HepG2 (cell line): ENCODE data around the gene FAM120B. TPM values are rescaled to one million over a fixed set of nuclear protein-coding genes. Genes with fewer than 3 reads are reported as not detected.

Source experiments
- ATAC-seq: fragments of 200-7000 bp; cut with Tn5 transposase; 3 replicates; pipeline ENCODE4 v1.9.1; 2020; ENCODE audit warnings: mild to moderate bottlenecking, moderate library complexity
- BruUV-seq: library from RNA; stranded (reverse); fragments of 400-500 nt; replicated peaks from 2 replicates; lab custom pipeline; 2021; lab: Mats Ljungman, UMichigan
- CTCF ChIA-PET: fragments of 300-600 bp; formaldehyde crosslinking; extraction: SDS; loops from one replicate; lab custom pipeline; 2021; ENCODE audit warnings: low total read pairs, inconsistent platforms, low intra/inter-chr PET ratio; lab: Yijun Ruan, JAX
- POLR2A ChIA-PET: fragments of 350-600 bp; sonication (Branson Sonifier 250); formaldehyde crosslinking; loops from one replicate; lab custom pipeline; 2020; ENCODE audit warnings: antibody characterized with exemption, inconsistent platforms; lab: Yijun Ruan, JAX
- DNase-seq: peaks from one replicate; pipeline ENCODE4 v3.0.0-alpha.2; 2015; ENCODE audit warnings: low spot score
- FAIRE-seq: peaks from 3 replicates; lab custom pipeline; 2011; peaks lifted over from hg19 to GRCh38; lab: Jason Lieb, UNC
- H2AFZ ChIP-seq: one replicate; pipeline ENCODE4 v1.6.1; 2011; ENCODE audit warnings: low read length, inconsistent platforms
- H3K27ac ChIP-seq: fragments of 300-600 bp; 3 replicates; pipeline ENCODE4 v1.8.0; 2011; ENCODE audit warnings: mixed run types, mild to moderate bottlenecking, mixed read lengths, low read length, inconsistent platforms; ENCODE audit not compliant: insufficient read depth; ENCODE audit errors: extremely low read length
- H3K27me3 ChIP-seq, 2 experiments: fragments of 200-600 bp in 1 of 2; 2 replicates in 1 of 2; 3 replicates in 1 of 2; pipeline versions ENCODE4 v1.6.0 to v1.8.0; 2011; ENCODE audit warnings: low read length in 2 of 2, mild to moderate bottlenecking in 2 of 2, moderate library complexity in 2 of 2, inconsistent platforms in 1 of 2; ENCODE audit not compliant: insufficient read depth in 2 of 2, control insufficient read depth in 1 of 2
- H3K36me3 ChIP-seq, 2 experiments: fragments of 200-600 bp in 1 of 2; replicated peaks in 1 of 2; 2 replicates in 1 of 2; 3 replicates in 1 of 2; pipeline versions ENCODE4 v1.5.1 to v1.8.0; 2011; ENCODE audit warnings: low read length in 2 of 2, inconsistent platforms in 1 of 2; ENCODE audit not compliant: insufficient read depth in 2 of 2, control insufficient read depth in 1 of 2
- H3K4me1 ChIP-seq: 2 replicates; pipeline ENCODE4 v1.5.1; 2012; ENCODE audit warnings: low read length, inconsistent platforms; ENCODE audit not compliant: insufficient read depth
- H3K4me2 ChIP-seq: 2 replicates; pipeline ENCODE4 v1.6.0; 2011; ENCODE audit warnings: low read depth, low read length, inconsistent platforms
- H3K4me3 ChIP-seq, 3 experiments: fragments of 200-600 bp in 1 of 3; sonication (generic), shearing (Covaris generic) in 1 of 3; replicated peaks in 1 of 3; 2 replicates each; pipeline ENCODE4 v1.5.1; 2011 to 2016; ENCODE audit warnings: low read length in 3 of 3, inconsistent platforms in 2 of 3, low read depth in 2 of 3, mild to moderate bottlenecking in 2 of 3, control low read depth in 1 of 3, mixed read lengths in 1 of 3; ENCODE audit not compliant: insufficient read depth in 1 of 3
- H3K79me2 ChIP-seq: one replicate; pipeline ENCODE4 v1.6.1; 2011; ENCODE audit warnings: low read length, inconsistent platforms; ENCODE audit not compliant: insufficient read depth
- H3K9ac ChIP-seq: 2 replicates; pipeline ENCODE4 v1.6.0; 2011; ENCODE audit warnings: mild to moderate bottlenecking, low read depth, low read length, inconsistent platforms; ENCODE audit not compliant: insufficient read depth
- H3K9me3 ChIP-seq: 2 replicates; pipeline ENCODE4 v1.5.1; 2012; ENCODE audit warnings: mild to moderate bottlenecking, low read length
- H4K20me1 ChIP-seq: 2 replicates; pipeline ENCODE4 v1.6.0; 2011; ENCODE audit warnings: inconsistent platforms, mild to moderate bottlenecking, low read length, moderate library complexity; ENCODE audit not compliant: insufficient read depth
- FOXP1 ChIP-seq, 2 experiments: fragments of 450-650 bp in 1 of 2; IDR thresholded peaks; 2 replicates each; pipeline ENCODE4 v1.6.1; 2017 to 2018; ENCODE audit warnings: antibody characterized with exemption in 1 of 2
- REPIN1 ChIP-seq: sonication (generic); formaldehyde crosslinking; IDR thresholded peaks from 2 replicates; pipeline ENCODE4 v1.8.0; 2022; ENCODE audit warnings: missing genetic modification reagents, low read depth, mild to moderate bottlenecking, borderline replicate concordance
- RFX1 ChIP-seq: fragments of 450-650 bp; IDR thresholded peaks from 2 replicates; pipeline ENCODE4 v1.6.1; 2017
- ZNF598 ChIP-seq: sonication (generic); formaldehyde crosslinking; IDR thresholded peaks from 2 replicates; pipeline ENCODE4 v1.5.1; 2020; ENCODE audit warnings: mild to moderate bottlenecking, missing genetic modification reagents, borderline replicate concordance
- ZNF7 ChIP-seq: IDR thresholded peaks from 2 replicates; pipeline ENCODE4 v1.6.1; 2016; ENCODE audit warnings: missing biosample characterization, missing genetic modification reagents
- ZNF879 ChIP-seq: sonication (generic); formaldehyde crosslinking; IDR thresholded peaks from 2 replicates; pipeline ENCODE4 v1.8.1; 2023; ENCODE audit warnings: missing genetic modification reagents
- WGBS: methylation state at CpG from one replicate; pipeline ENCODE4 v1.1.6; 2017; ENCODE audit warnings: low lambda C conversion rate; 5-methylcytosine and 5-hydroxymethylcytosine counted together
- in situ Hi-C: cut with HindIII; loops from 2 replicates; pipeline ENCODE4 v1.10.0; 2017; ENCODE audit warnings: low pct_unique_long_range_greater_than_20kb; ENCODE audit not compliant: extremely low pct_ligation_motif_present
- intact Hi-C: fragments of 100-400 bp; cut with micrococcal nuclease; formaldehyde crosslinking; loops from one replicate; pipeline ENCODE4 v1.10.0; 2022; ENCODE audit not compliant: unreplicated experiment
- polyA plus RNA-seq, 8 experiments: library from polyadenylated mRNA; depleted of rRNA in 3 of 8; stranded (reverse) in 7 of 8; unstranded in 1 of 8; fragments of >200 nt; fragmentation: Illumina TruSeq in 4 of 8; extraction: Trizol in 4 of 8; gene quantifications; 2 replicates each; pipeline versions ENCODE4 v1.2.1 to v1.2.3, GENCODE V29; 2011 to 2016; ENCODE audit warnings: low read depth in 4 of 8, missing spikeins in 1 of 8, mixed read lengths in 1 of 8; ENCODE audit not compliant: insufficient read depth in 1 of 8
- total RNA-seq, 5 experiments: library from RNA; depleted of rRNA; stranded (reverse); fragments of >200 nt; fragmentation: Illumina TruSeq; extraction: Trizol; gene quantifications; 2 replicates each; pipeline ENCODE4 v1.2.3, GENCODE V29; 2016; ENCODE audit warnings: low read depth in 1 of 5
- TF ChIP-seq, protein P1 (sequence below): sonication (generic); formaldehyde crosslinking; conservative IDR thresholded peaks from 2 replicates; pipeline ENCODE4 v1.4.0; 2020; ENCODE audit warnings: missing genetic modification reagents
- TF ChIP-seq, protein P2 (sequence below): IDR thresholded peaks from 2 replicates; pipeline ENCODE4 v1.6.1; 2012; ENCODE audit warnings: low read length, improper control_type of control experiment
- TF ChIP-seq, protein P3 (sequence below): sonication (generic); formaldehyde crosslinking; IDR thresholded peaks from 2 replicates; pipeline ENCODE4 v1.4.0; 2020; ENCODE audit warnings: missing genetic modification reagents

Gene FAM120B
- total and polyA plus RNA-seq, 2 of the 13 experiments (the other 11 are each of a cell fraction or from before 2014, with no cell fraction given), result 9.2 to 10.7 TPM

DNA sequence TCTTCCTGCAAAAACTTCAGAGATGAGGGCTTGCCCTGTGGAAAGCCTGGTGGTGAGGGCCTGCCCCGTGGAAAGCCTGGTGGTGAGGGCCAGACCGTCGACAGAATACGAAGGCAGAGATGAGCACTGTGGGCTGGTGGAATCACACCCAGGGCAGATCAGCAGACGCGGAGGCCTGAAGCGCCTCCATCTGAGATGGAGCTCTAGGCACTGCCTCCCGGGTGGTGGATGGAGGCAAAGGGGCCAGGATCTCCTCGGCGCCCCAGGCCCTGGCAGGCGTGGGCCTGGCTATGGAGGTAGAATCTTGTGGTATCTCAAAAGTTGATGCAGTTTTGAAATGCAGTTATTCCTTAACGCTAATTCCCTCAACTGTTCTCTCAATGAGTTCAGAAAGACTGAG is 141.8 kb downstream of the FAM120B start:
- FAIRE-seq (no peak), DNase-seq (no peak)
- H3K27me3 ChIP-seq, result peaks cover 13 to 80% of the 10 kb centered on the region in 2 experiments
- in situ Hi-C loops, result no loop called here
- H3K27ac ChIP-seq, result no peak overlapping the region
- no peaks in the 10 kb centered on the region for H3K9me3 ChIP-seq
- H2AFZ ChIP-seq, result no peak overlapping the region
- no peaks in the 10 kb centered on the region for H3K4me1 ChIP-seq
- ChIA-PET CTCF (no interaction called here), POLR2A (no interaction called here)
- no peaks in the 10 kb centered on the region; the same call in 1 of the 2 replicates for H4K20me1 ChIP-seq
- H3K4me2 ChIP-seq, result no peak overlapping the region
- TF ChIP-seq, protein P1, sequence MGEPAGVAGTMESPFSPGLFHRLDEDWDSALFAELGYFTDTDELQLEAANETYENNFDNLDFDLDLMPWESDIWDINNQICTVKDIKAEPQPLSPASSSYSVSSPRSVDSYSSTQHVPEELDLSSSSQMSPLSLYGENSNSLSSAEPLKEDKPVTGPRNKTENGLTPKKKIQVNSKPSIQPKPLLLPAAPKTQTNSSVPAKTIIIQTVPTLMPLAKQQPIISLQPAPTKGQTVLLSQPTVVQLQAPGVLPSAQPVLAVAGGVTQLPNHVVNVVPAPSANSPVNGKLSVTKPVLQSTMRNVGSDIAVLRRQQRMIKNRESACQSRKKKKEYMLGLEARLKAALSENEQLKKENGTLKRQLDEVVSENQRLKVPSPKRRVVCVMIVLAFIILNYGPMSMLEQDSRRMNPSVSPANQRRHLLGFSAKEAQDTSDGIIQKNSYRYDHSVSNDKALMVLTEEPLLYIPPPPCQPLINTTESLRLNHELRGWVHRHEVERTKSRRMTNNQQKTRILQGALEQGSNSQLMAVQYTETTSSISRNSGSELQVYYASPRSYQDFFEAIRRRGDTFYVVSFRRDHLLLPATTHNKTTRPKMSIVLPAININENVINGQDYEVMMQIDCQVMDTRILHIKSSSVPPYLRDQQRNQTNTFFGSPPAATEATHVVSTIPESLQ, result no peak
- TF ChIP-seq FOXP1 (IDR thresholded peaks at IDR 0.05) (no peak), FOXP1 (CRISPR knock-in tag; IDR thresholded peaks at IDR 0.05) (no peak), ZNF879 (no peak), RFX1 (no peak), REPIN1 (CRISPR knock-in tag) (no peak), ZNF598 (CRISPR knock-in tag) (no peak), ZNF7 (CRISPR knock-in tag) (no peak)
- TF ChIP-seq, protein P2, sequence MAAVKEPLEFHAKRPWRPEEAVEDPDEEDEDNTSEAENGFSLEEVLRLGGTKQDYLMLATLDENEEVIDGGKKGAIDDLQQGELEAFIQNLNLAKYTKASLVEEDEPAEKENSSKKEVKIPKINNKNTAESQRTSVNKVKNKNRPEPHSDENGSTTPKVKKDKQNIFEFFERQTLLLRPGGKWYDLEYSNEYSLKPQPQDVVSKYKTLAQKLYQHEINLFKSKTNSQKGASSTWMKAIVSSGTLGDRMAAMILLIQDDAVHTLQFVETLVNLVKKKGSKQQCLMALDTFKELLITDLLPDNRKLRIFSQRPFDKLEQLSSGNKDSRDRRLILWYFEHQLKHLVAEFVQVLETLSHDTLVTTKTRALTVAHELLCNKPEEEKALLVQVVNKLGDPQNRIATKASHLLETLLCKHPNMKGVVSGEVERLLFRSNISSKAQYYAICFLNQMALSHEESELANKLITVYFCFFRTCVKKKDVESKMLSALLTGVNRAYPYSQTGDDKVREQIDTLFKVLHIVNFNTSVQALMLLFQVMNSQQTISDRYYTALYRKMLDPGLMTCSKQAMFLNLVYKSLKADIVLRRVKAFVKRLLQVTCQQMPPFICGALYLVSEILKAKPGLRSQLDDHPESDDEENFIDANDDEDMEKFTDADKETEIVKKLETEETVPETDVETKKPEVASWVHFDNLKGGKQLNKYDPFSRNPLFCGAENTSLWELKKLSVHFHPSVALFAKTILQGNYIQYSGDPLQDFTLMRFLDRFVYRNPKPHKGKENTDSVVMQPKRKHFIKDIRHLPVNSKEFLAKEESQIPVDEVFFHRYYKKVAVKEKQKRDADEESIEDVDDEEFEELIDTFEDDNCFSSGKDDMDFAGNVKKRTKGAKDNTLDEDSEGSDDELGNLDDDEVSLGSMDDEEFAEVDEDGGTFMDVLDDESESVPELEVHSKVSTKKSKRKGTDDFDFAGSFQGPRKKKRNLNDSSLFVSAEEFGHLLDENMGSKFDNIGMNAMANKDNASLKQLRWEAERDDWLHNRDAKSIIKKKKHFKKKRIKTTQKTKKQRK, result no peak
- TF ChIP-seq, protein P3, sequence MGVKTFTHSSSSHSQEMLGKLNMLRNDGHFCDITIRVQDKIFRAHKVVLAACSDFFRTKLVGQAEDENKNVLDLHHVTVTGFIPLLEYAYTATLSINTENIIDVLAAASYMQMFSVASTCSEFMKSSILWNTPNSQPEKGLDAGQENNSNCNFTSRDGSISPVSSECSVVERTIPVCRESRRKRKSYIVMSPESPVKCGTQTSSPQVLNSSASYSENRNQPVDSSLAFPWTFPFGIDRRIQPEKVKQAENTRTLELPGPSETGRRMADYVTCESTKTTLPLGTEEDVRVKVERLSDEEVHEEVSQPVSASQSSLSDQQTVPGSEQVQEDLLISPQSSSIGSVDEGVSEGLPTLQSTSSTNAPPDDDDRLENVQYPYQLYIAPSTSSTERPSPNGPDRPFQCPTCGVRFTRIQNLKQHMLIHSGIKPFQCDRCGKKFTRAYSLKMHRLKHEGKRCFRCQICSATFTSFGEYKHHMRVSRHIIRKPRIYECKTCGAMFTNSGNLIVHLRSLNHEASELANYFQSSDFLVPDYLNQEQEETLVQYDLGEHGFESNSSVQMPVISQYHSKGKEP (CRISPR knock-in tag), result no peak
- TF ChIP-seq, all 625 proteins: peak for 0
- intact Hi-C loops, result no loop called here
- Histone ChIP-seq H3K4me3 (no peak overlapping the region), H3K9ac (no peak overlapping the region), H3K36me3 (no peaks in the 10 kb centered on the region), H3K79me2 (no peaks in the 10 kb centered on the region)
- no TSS peak for BruUV-seq
- WGBS, result 61% methylated on average over 10 of the region's 12 CpGs
- no peak for ATAC-seq
